Gastrocnemius medialis (tissue), 4 donors: ENCODE data around the gene CTNNBL1.

Source experiments
- CTCF ChIP-seq, 5 experiments: fragments of 450-650 bp in 3 of 5; fragments of 200-600 bp in 2 of 5; sonication (generic) in 2 of 5; IDR thresholded peaks in 4 of 5; conservative IDR thresholded peaks in 1 of 5; 1 replicate in 4 of 5; 2 replicates in 1 of 5; pipeline ENCODE4 v1.5.1; 2016 to 2019; ENCODE audit warnings: antibody characterized with exemption in 5 of 5, mild to moderate bottlenecking in 3 of 5, moderate library complexity in 3 of 5
- POLR2A ChIP-seq, 2 donors: fragments of 450-650 bp; IDR thresholded peaks; one replicate each; pipeline ENCODE4 v1.6.1; 2017; ENCODE audit warnings: antibody characterized with exemption in 2 of 2, mild to moderate bottlenecking in 2 of 2, moderate library complexity in 2 of 2

GRCh38 chr20:37741570-37741969 is 47.7 kb downstream of the CTNNBL1 start:
- TF ChIP-seq POLR2A (IDR thresholded peaks at IDR 0.05) (no peak), CTCF (IDR thresholded peaks at IDR 0.05 in 4 of 5, conservative IDR thresholded peaks at IDR 0.05 in 1 of 5) (no peak)
